Measurements from ENCODE around the gene FEV.

DNA sequence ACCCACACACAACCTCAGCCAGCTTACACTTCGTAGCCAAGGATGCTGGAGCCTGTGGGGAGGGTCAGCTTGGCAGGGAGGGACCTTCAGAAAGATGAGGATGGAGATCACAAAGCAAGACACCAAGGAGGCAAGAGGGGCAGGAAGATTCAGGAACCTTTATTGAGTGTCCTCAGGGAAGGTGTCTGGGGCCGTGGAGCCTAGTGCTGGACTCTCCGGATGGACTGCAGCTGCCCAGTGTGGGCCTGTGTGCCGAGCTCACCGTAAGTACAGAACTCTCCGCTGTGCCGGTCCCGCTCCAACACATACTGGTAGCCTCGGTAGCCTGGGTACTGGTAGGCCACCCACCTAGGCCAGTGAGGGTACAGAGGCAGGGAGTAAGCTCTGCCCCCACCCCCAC lies 5.1 kb upstream of the FEV start:
- TF ChIP-seq, protein P1, sequence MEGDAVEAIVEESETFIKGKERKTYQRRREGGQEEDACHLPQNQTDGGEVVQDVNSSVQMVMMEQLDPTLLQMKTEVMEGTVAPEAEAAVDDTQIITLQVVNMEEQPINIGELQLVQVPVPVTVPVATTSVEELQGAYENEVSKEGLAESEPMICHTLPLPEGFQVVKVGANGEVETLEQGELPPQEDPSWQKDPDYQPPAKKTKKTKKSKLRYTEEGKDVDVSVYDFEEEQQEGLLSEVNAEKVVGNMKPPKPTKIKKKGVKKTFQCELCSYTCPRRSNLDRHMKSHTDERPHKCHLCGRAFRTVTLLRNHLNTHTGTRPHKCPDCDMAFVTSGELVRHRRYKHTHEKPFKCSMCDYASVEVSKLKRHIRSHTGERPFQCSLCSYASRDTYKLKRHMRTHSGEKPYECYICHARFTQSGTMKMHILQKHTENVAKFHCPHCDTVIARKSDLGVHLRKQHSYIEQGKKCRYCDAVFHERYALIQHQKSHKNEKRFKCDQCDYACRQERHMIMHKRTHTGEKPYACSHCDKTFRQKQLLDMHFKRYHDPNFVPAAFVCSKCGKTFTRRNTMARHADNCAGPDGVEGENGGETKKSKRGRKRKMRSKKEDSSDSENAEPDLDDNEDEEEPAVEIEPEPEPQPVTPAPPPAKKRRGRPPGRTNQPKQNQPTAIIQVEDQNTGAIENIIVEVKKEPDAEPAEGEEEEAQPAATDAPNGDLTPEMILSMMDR (IDR thresholded peaks at IDR 0.05; ENCODE audit: low read length), result no peak
- no peak for TF ChIP-seq EZH2 (optimal IDR thresholded peaks at IDR 0.05; ENCODE audit: low read depth, low read length)
